IMR-90 (cell line): ENCODE measurements around the gene WWC2. TPM values are rescaled to one million over a fixed set of nuclear protein-coding genes. Genes with fewer than 3 reads are reported as not detected.

Source experiments
- ATAC-seq: fragments of 200-7000 bp; cut with Tn5 transposase; 2 replicates; pipeline ENCODE4 v1.9.1; 2020; ENCODE audit warnings: low read depth, mild to moderate bottlenecking, moderate library complexity
- BruUV-seq: library from RNA; stranded (reverse); fragments of 400-500 nt; replicated peaks from 2 replicates; lab custom pipeline; 2021; lab: Mats Ljungman, UMichigan
- CTCF ChIA-PET: fragments of 300-600 bp; formaldehyde crosslinking; extraction: SDS; loops from one replicate; lab custom pipeline; 2021; ENCODE audit warnings: antibody characterized with exemption; lab: Yijun Ruan, JAX
- POLR2A ChIA-PET: fragments of 300-600 bp; sonication (Branson Sonifier 250); formaldehyde crosslinking; loops from one replicate; lab custom pipeline; 2022; ENCODE audit warnings: antibody characterized with exemption; ENCODE audit not compliant: unreplicated experiment; lab: Charles Lee
- DNase-seq: peaks from one replicate; pipeline ENCODE4 v3.0.0; 2013
- H2AFZ ChIP-seq: replicated peaks from 2 replicates; pipeline ENCODE3; 2013; ENCODE audit warnings: low read length, mild to moderate bottlenecking; ENCODE audit not compliant: poor library complexity
- H2AK5ac ChIP-seq: 2 replicates; pipeline ENCODE4 v1.6.1; 2013; ENCODE audit warnings: low read depth, low read length, inconsistent platforms
- H2AK9ac ChIP-seq: replicated peaks from 2 replicates; pipeline ENCODE3; 2013; ENCODE audit warnings: mild to moderate bottlenecking, low read depth, low read length, moderate library complexity; ENCODE audit not compliant: poor library complexity
- H2BK120ac ChIP-seq: 2 replicates; pipeline ENCODE4 v1.6.1; 2013; ENCODE audit warnings: low read depth, low read length, inconsistent platforms
- H2BK15ac ChIP-seq: 3 replicates; pipeline ENCODE4 v1.6.1; 2013; ENCODE audit warnings: low read depth, low read length, inconsistent platforms
- H2BK20ac ChIP-seq: 2 replicates; pipeline ENCODE4 v1.6.1; 2013; ENCODE audit warnings: low read depth, mild to moderate bottlenecking, inconsistent platforms, low read length, moderate library complexity
- H2BK5ac ChIP-seq: 2 replicates; pipeline ENCODE4 v1.6.1; 2013; ENCODE audit warnings: mild to moderate bottlenecking, low read depth, low read length, inconsistent platforms; ENCODE audit not compliant: poor library complexity, severe bottlenecking
- H3K14ac ChIP-seq: replicated peaks from 2 replicates; pipeline ENCODE4 v1.6.1; 2013; ENCODE audit warnings: low read depth, low read length, inconsistent platforms
- H3K18ac ChIP-seq: 2 replicates; pipeline ENCODE4 v1.6.1; 2013; ENCODE audit warnings: low read depth, low read length, control low read depth
- H3K23ac ChIP-seq: 2 replicates; pipeline ENCODE4 v1.6.1; 2013; ENCODE audit warnings: low read depth, low read length, inconsistent platforms
- H3K27ac ChIP-seq: 2 replicates; pipeline ENCODE4 v1.5.1; 2013; ENCODE audit warnings: mild to moderate bottlenecking, control low read depth, low read length; ENCODE audit not compliant: insufficient read depth
- H3K27me3 ChIP-seq: 2 replicates; pipeline ENCODE4 v1.6.1; 2013; ENCODE audit warnings: low read length; ENCODE audit not compliant: control insufficient read depth, insufficient read depth
- H3K36me3 ChIP-seq: 2 replicates; pipeline ENCODE4 v1.6.1; 2013; ENCODE audit warnings: low read length, mixed read lengths; ENCODE audit not compliant: control insufficient read depth, insufficient read depth
- H3K4ac ChIP-seq: 2 replicates; pipeline ENCODE4 v1.6.1; 2013; ENCODE audit warnings: low read depth, low read length, inconsistent platforms
- H3K4me1 ChIP-seq: 2 replicates; pipeline ENCODE4 v1.6.1; 2013; ENCODE audit warnings: low read length, mixed read lengths; ENCODE audit not compliant: control insufficient read depth, insufficient read depth
- H3K4me2 ChIP-seq: 2 replicates; pipeline ENCODE4 v1.6.1; 2013; ENCODE audit warnings: low read depth, mild to moderate bottlenecking, control low read depth, low read length, moderate library complexity
- H3K4me3 ChIP-seq: 2 replicates; pipeline ENCODE4 v1.5.1; 2013; ENCODE audit warnings: low read depth, mild to moderate bottlenecking, control low read depth, low read length, moderate library complexity; ENCODE audit not compliant: insufficient read depth
- H3K56ac ChIP-seq: 2 replicates; pipeline ENCODE4 v1.6.1; 2013; ENCODE audit warnings: low read length, inconsistent platforms; ENCODE audit not compliant: insufficient read depth; ENCODE audit errors: extremely low read depth
- H3K79me1 ChIP-seq, 2 experiments: 2 replicates each; pipeline ENCODE4 v1.6.1; 2013; ENCODE audit warnings: low read length in 2 of 2, inconsistent platforms in 1 of 2, low read depth in 1 of 2
- H3K9ac ChIP-seq: 2 replicates; pipeline ENCODE4 v1.6.1; 2013; ENCODE audit warnings: low read depth, low read length, control low read depth
- H3K9me1 ChIP-seq: 2 replicates; pipeline ENCODE4 v1.6.1; 2013; ENCODE audit warnings: low read length, inconsistent platforms; ENCODE audit not compliant: insufficient read depth
- H3K9me3 ChIP-seq: 2 replicates; pipeline ENCODE4 v1.6.1; 2013; ENCODE audit warnings: low read length; ENCODE audit not compliant: control insufficient read depth, insufficient read depth
- H4K20me1 ChIP-seq: 2 replicates; pipeline ENCODE4 v1.6.1; 2013; ENCODE audit warnings: low read length, inconsistent platforms; ENCODE audit not compliant: insufficient read depth
- H4K5ac ChIP-seq: 2 replicates; pipeline ENCODE4 v1.6.1; 2013; ENCODE audit warnings: mild to moderate bottlenecking, low read depth, low read length, control low read depth
- H4K8ac ChIP-seq, 2 experiments: 2 replicates each; pipeline ENCODE4 v1.6.1; 2013; ENCODE audit warnings: low read depth in 2 of 2, low read length in 2 of 2, control low read depth in 1 of 2, inconsistent platforms in 1 of 2
- H4K91ac ChIP-seq: 2 replicates; pipeline ENCODE4 v1.6.1; 2013; ENCODE audit warnings: low read depth, low read length, inconsistent platforms; ENCODE audit not compliant: insufficient read depth
- BHLHE40 ChIP-seq: fragments of 150-350 bp; IDR thresholded peaks from 2 replicates; pipeline ENCODE4 v1.6.1; 2016; ENCODE audit warnings: mild to moderate bottlenecking, low read depth, low read length
- CHD1 ChIP-seq: IDR thresholded peaks from 2 replicates; pipeline ENCODE4 v1.6.1; 2012; ENCODE audit warnings: low read depth, low read length, improper control_type of control experiment
- FOS ChIP-seq: fragments of 150-350 bp; IDR thresholded peaks from 2 replicates; pipeline ENCODE4 v1.6.1; 2016; ENCODE audit warnings: low read depth, low read length
- MAFK ChIP-seq: IDR thresholded peaks from 2 replicates; pipeline ENCODE4 v1.6.1; 2012; ENCODE audit warnings: low read depth, low read length, improper control_type of control experiment
- MAZ ChIP-seq: IDR thresholded peaks from 2 replicates; pipeline ENCODE4 v1.6.1; 2012; ENCODE audit warnings: low read depth, mild to moderate bottlenecking, low read length, improper control_type of control experiment, moderate library complexity, borderline replicate concordance
- NFE2L2 ChIP-seq: fragments of 150-350 bp; IDR thresholded peaks from 2 replicates; pipeline ENCODE4 v1.6.1; 2016; ENCODE audit warnings: low read depth, mild to moderate bottlenecking, low read length
- POLR2A ChIP-seq: IDR thresholded peaks from 2 replicates; pipeline ENCODE4 v1.6.1; 2012; ENCODE audit warnings: mild to moderate bottlenecking, low read depth, low read length
- RCOR1 ChIP-seq: IDR thresholded peaks from 2 replicates; pipeline ENCODE4 v1.6.1; 2012; ENCODE audit warnings: mild to moderate bottlenecking, low read length, improper control_type of control experiment; ENCODE audit not compliant: insufficient replicate concordance
- SMC3 ChIP-seq: fragments of 150-350 bp; IDR thresholded peaks from 2 replicates; pipeline ENCODE4 v1.6.1; 2016; ENCODE audit warnings: low read depth, mild to moderate bottlenecking, antibody characterized with exemption, low read length, moderate library complexity
- WGBS, 2 experiments: methylation state at CpG; one replicate each; pipeline versions ENCODE4 v1.1.5 to v1.1.7; 2013; ENCODE audit warnings: missing lambda C conversion rate in 2 of 2; ENCODE audit not compliant: insufficient read length in 1 of 2; ENCODE audit errors: extremely low coverage in 2 of 2; 5-methylcytosine and 5-hydroxymethylcytosine counted together
- dilution Hi-C: fragments of 300-500 bp; cut with HindIII; formaldehyde crosslinking; loops from one replicate; pipeline ENCODE4 v1.14.3; 2018; ENCODE audit warnings: low sequenced_read_pairs; ENCODE audit not compliant: unreplicated experiment
- in situ Hi-C: fragments of 300-500 bp; cut with MboI; formaldehyde crosslinking; loops from 3 replicates; pipeline ENCODE4 v1.14.3; 2019; ENCODE audit warnings: low sequenced_read_pairs, inconsistent platforms, mixed read lengths
- intact Hi-C: fragments of 100-400 bp; cut with micrococcal nuclease; formaldehyde crosslinking; loops from 2 replicates; pipeline ENCODE4 v1.10.0; 2022
- polyA plus RNA-seq, 3 experiments: library from polyadenylated mRNA; depleted of rRNA; stranded (reverse); fragments of >200 nt; gene quantifications; 2 replicates each; pipeline ENCODE4 v1.2.3, GENCODE V29; 2012; ENCODE audit warnings: low replicate concordance in 1 of 3
- total RNA-seq: library from RNA; depleted of rRNA; stranded (reverse); fragments of >200 nt; gene quantifications from 2 replicates; pipeline ENCODE4 v1.2.3, GENCODE V29; 2012
- TF ChIP-seq, protein P1 (sequence below): fragments of 150-350 bp; IDR thresholded peaks from 2 replicates; pipeline ENCODE4 v1.6.1; 2016; ENCODE audit warnings: low read depth, mild to moderate bottlenecking, low read length, moderate library complexity, borderline replicate concordance
- TF ChIP-seq, protein P2 (sequence below): fragments of 150-350 bp; IDR thresholded peaks from 2 replicates; pipeline ENCODE4 v1.6.1; 2017; ENCODE audit warnings: mild to moderate bottlenecking, antibody characterized with exemption, low read length, low read depth

Gene WWC2
- total and polyA plus RNA-seq, 2 of the 4 experiments (the other 2 are of a cell fraction) = 26.6 to 27.4 TPM

DNA sequence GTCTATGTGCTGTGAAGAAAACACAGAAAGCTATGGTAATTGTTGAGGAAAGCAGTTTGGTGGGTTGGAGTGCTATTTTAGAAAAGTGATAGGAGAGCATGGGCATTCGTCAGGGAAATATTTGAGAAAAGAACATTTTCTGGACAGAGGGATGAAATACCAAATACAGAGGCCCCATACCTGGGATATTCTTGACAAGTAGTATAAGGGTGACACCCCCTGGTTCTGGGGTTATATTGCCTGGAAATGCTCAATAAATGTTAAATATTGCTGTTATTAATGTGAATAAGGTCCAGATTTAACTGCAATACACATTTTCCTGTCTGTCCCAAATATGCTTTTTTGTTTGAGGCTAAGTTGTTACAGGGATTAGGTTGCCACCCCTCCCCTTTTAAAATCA lies 42.9 kb downstream of the WWC2 start:
- no peak overlapping the region for H3K4me2 ChIP-seq
- peaks cover 18% of the 10 kb centered on the region for H3K9me1 ChIP-seq
- peaks cover 42 to 86% of the 10 kb centered on the region in 2 experiments for H3K79me1 ChIP-seq
- H4K5ac ChIP-seq = no peak overlapping the region
- no peaks in the 10 kb centered on the region for H3K36me3 ChIP-seq
- intact Hi-C loops = loop anchor here (5.0 kb wide), 1 partner anchor 40 kb away; no protein-coding TSS in a partner anchor
- no peak overlapping the region for H4K91ac ChIP-seq
- no peak overlapping the region for H2AK9ac ChIP-seq
- peaks cover 15% of the 10 kb centered on the region for H3K4me1 ChIP-seq
- ChIA-PET CTCF (no interaction called here), POLR2A (no interaction called here)
- ATAC-seq (no peak), DNase-seq (no peak)
- H3K23ac ChIP-seq = no peak overlapping the region
- in situ Hi-C loops = no loop called here
- H2BK15ac ChIP-seq = no peak overlapping the region
- H3K9me3 ChIP-seq = 0 out of 2 replicates have a peak, but pooled peaks cover 2% of the 10 kb centered on the region
- no peak overlapping the region for H2BK20ac ChIP-seq
- H3K9ac ChIP-seq = no peak overlapping the region
- no peak overlapping the region for H2BK120ac ChIP-seq
- no peak overlapping the region for H2BK5ac ChIP-seq
- H3K18ac ChIP-seq = no peak overlapping the region
- H2AFZ ChIP-seq = no peak overlapping the region
- no peaks in the 10 kb centered on the region for H3K27me3 ChIP-seq
- H4K8ac ChIP-seq = no peak overlapping the region
- dilution Hi-C loops = no loop called here
- no peak overlapping the region for H3K4me3 ChIP-seq
- H3K14ac ChIP-seq = no peak overlapping the region
- WGBS, 2 experiments = 100% methylated on average over 1 of the region's 1 CpG; no CpG with 5 or more reads in 1 of the 2 experiments
- no peak overlapping the region for H3K56ac ChIP-seq
- no peak overlapping the region for H3K4ac ChIP-seq
- H3K27ac ChIP-seq = no peak overlapping the region
- H2AK5ac ChIP-seq = no peak overlapping the region
- TF ChIP-seq BHLHE40 (no peak), MAFK (no peak), FOS (no peak), POLR2A (no peak), CHD1 (no peak), NFE2L2 (no peak), MAZ (no peak), RCOR1 (no peak), SMC3 (no peak)
- TF ChIP-seq, protein P1, sequence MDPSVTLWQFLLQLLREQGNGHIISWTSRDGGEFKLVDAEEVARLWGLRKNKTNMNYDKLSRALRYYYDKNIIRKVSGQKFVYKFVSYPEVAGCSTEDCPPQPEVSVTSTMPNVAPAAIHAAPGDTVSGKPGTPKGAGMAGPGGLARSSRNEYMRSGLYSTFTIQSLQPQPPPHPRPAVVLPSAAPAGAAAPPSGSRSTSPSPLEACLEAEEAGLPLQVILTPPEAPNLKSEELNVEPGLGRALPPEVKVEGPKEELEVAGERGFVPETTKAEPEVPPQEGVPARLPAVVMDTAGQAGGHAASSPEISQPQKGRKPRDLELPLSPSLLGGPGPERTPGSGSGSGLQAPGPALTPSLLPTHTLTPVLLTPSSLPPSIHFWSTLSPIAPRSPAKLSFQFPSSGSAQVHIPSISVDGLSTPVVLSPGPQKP = no peak
- TF ChIP-seq, protein P2, sequence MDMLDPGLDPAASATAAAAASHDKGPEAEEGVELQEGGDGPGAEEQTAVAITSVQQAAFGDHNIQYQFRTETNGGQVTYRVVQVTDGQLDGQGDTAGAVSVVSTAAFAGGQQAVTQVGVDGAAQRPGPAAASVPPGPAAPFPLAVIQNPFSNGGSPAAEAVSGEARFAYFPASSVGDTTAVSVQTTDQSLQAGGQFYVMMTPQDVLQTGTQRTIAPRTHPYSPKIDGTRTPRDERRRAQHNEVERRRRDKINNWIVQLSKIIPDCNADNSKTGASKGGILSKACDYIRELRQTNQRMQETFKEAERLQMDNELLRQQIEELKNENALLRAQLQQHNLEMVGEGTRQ = no peak
- H4K20me1 ChIP-seq = peaks cover 72% of the 10 kb centered on the region
- no TSS peak for BruUV-seq
